Nephron (organoid): ENCODE results near the gene VIPR2.

Source experiments
- H3K27ac Mint-ChIP-seq, 3 experiments: 2 replicates each; pipeline ENCODE4 v1.8.0; 2020; ENCODE audit warnings: mixed read lengths in 3 of 3, mild to moderate bottlenecking in 2 of 3, moderate library complexity in 1 of 3
- H3K27me3 Mint-ChIP-seq: 2 replicates; pipeline ENCODE4 v1.8.0; 2021; ENCODE audit warnings: low read depth, mild to moderate bottlenecking, moderate library complexity, mixed read lengths
- H3K36me3 Mint-ChIP-seq: 2 replicates; pipeline ENCODE4 v1.8.0; 2020; ENCODE audit warnings: low read depth, mixed read lengths
- H3K4me1 Mint-ChIP-seq: 2 replicates; pipeline ENCODE4 v1.8.0; 2020; ENCODE audit warnings: mixed read lengths
- H3K4me3 Mint-ChIP-seq, 3 experiments: 2 replicates each; pipeline ENCODE4 v1.8.0; 2020; ENCODE audit warnings: mild to moderate bottlenecking in 3 of 3, mixed read lengths in 3 of 3, moderate library complexity in 2 of 3
- H3K9me3 Mint-ChIP-seq: 2 replicates; pipeline ENCODE4 v1.8.0; 2020; ENCODE audit warnings: mixed read lengths
- CTCF ChIP-seq, 3 experiments: fragments of 200-600 bp; sonication (generic); IDR thresholded peaks; one replicate each; pipeline ENCODE4 v1.5.0; 2021; ENCODE audit warnings: antibody characterized with exemption in 3 of 3; ENCODE audit not compliant: unreplicated experiment in 3 of 3

VIPR2 gene

GRCh38 chr7:159109653-159110035, 35.0 kb downstream of the VIPR2 start:
- Mint-ChIP-seq H3K27me3 (peaks cover 32% of the 10 kb centered on the region), H3K36me3 (no peaks in the 10 kb centered on the region), H3K9me3 (no peaks in the 10 kb centered on the region), H3K4me3 (no peak overlapping the region), H3K27ac (no peak overlapping the region), H3K4me1 (peaks cover 50% of the 10 kb centered on the region)
- no peak for TF ChIP-seq CTCF (IDR thresholded peaks at IDR 0.05; ENCODE audit: unreplicated experiment in 3 of 3)

DNA sequence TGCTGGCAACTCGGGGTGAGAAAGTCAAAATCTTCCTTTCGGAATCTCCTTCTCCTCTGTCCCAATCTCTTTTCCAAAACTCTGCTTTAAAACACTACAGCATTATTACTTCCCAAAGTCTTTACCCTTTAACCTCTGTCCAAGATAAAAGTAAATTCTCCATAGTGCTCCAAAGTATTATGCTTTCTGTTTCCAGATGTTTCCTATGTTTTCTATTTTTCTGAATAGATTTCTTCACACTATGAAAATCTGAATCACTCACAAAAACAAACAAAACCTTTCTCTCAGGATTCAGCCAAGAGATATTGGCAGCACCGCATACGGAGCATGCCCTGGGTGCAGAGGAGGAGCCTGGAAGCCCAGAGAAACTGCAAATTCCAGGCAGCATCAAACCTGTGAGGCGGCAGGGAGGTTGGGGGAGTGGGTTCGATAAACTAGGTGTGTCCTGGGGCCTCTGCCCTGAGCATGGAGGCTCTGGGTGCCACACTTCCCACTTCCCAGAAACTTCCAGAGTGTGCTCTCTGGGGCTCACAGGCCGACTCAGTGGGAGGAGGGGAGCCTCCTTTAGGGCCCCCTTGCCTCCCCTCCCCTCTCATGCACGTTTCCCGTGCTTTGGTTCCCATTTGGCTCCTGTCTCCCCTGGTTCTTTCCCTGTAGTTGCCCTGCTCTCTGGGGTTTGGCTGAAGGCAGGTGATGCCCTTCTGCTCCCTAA, 35.6 kb downstream of the VIPR2 start:
- no peak overlapping the region for H3K4me3 Mint-ChIP-seq
- H3K36me3 Mint-ChIP-seq, result no peaks in the 10 kb centered on the region
- H3K27me3 Mint-ChIP-seq, result peaks cover 31% of the 10 kb centered on the region
- no peak for TF ChIP-seq CTCF (IDR thresholded peaks at IDR 0.05; ENCODE audit: unreplicated experiment in 3 of 3)
- H3K9me3 Mint-ChIP-seq, result no peaks in the 10 kb centered on the region
- peak overlapping the region in 2 of 3 experiments; percentile 17 to 44 for H3K27ac Mint-ChIP-seq
- peaks cover 45% of the 10 kb centered on the region for H3K4me1 Mint-ChIP-seq

DNA sequence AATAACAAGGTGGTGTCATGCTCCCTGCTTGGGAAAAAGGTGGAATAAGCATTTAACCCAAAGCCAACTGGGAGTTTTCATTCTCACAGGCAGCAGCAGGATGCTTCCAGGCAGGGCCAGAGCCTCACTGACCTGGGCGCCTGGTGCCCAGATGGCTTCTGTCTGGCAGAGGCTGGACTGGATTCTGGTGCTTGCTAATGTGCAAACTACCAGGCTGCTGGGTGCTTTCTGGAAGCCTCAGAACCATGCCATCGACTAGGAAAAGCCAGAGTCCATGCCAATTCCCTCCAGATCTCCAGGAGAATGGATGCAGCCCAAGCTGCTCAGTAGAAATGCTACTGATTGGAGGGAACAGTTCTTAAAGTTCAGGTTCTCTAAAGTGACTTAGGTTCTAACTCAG, 36.2 kb downstream of the VIPR2 start:
- H3K27ac Mint-ChIP-seq, result peak overlapping the region in 2 of 3 experiments; percentile 17 to 44
- no peaks in the 10 kb centered on the region for H3K9me3 Mint-ChIP-seq
- H3K27me3 Mint-ChIP-seq, result peaks cover 25% of the 10 kb centered on the region
- peaks cover 39% of the 10 kb centered on the region for H3K4me1 Mint-ChIP-seq
- no peaks in the 10 kb centered on the region for H3K36me3 Mint-ChIP-seq
- H3K4me3 Mint-ChIP-seq, result no peak overlapping the region
- no peak for TF ChIP-seq CTCF (IDR thresholded peaks at IDR 0.05; ENCODE audit: unreplicated experiment in 3 of 3)

GRCh38 chr7:159107161-159107892, 37.3 kb downstream of the VIPR2 start:
- H3K4me3 Mint-ChIP-seq, result no peak overlapping the region
- TF ChIP-seq CTCF (IDR thresholded peaks at IDR 0.05; ENCODE audit: unreplicated experiment in 3 of 3), result no peak
- H3K36me3 Mint-ChIP-seq, result no peaks in the 10 kb centered on the region
- peak overlapping the region in 1 of 3 experiments; percentile 26 for H3K27ac Mint-ChIP-seq
- peaks cover 37% of the 10 kb centered on the region for H3K4me1 Mint-ChIP-seq
- H3K9me3 Mint-ChIP-seq, result no peaks in the 10 kb centered on the region
- H3K27me3 Mint-ChIP-seq, result peaks cover 28% of the 10 kb centered on the region

DNA sequence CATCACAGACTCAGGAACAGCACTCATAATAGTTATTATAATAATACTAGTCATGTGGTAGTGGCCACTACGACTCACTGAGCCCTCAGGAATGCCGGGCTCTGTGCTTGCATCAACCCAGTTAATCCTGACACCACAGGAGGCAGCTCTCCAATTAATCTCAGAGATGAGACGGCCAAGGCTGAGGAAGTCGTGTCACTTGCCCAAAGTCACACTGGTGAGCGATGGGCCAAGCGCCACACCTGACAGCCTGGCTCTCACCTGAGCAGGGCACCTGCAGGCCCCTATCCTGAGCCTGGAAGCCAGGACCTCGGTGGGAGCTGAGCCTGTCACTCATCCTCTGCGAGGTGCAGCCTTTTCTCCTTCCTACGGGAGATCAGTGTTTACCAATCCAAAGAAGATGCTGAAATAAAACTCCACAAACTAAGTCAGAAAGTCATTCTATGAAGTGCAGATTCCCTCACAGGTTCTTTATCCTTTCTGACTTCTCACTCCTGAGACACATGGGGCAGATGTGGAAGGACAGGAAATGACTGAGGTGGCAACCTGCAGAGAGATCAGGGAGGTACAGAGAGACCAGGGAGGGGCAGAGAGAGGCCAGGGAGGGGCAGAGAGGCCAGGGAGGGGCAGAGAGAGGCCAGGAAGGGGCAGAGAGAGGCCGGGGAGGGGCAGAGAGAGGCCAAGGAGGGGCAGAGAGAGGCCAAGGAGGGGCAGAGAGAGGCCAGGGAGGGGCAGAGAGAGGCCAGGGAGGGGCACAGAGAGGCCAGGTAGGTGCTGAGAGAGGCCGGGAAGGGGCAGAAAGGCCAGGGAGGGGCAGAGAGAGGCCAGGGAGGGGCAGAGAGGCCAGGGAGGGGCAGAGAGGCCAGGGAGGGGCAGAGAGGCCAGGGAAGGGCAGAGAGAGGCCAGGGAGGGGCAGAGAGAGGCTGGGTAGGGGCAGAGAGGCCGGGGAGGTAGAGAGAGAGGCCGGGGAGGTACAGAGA, 38.5 kb downstream of the VIPR2 start:
- no peak for TF ChIP-seq CTCF (IDR thresholded peaks at IDR 0.05; ENCODE audit: unreplicated experiment in 3 of 3)
- Mint-ChIP-seq H3K36me3 (peaks cover 6% of the 10 kb centered on the region), H3K27me3 (peaks cover 26% of the 10 kb centered on the region), H3K4me3 (no peak overlapping the region), H3K27ac (no peak overlapping the region), H3K9me3 (peaks cover 5% of the 10 kb centered on the region), H3K4me1 (peaks cover 33% of the 10 kb centered on the region)
